ENCODE results near the gene GRID2IP.

DNA sequence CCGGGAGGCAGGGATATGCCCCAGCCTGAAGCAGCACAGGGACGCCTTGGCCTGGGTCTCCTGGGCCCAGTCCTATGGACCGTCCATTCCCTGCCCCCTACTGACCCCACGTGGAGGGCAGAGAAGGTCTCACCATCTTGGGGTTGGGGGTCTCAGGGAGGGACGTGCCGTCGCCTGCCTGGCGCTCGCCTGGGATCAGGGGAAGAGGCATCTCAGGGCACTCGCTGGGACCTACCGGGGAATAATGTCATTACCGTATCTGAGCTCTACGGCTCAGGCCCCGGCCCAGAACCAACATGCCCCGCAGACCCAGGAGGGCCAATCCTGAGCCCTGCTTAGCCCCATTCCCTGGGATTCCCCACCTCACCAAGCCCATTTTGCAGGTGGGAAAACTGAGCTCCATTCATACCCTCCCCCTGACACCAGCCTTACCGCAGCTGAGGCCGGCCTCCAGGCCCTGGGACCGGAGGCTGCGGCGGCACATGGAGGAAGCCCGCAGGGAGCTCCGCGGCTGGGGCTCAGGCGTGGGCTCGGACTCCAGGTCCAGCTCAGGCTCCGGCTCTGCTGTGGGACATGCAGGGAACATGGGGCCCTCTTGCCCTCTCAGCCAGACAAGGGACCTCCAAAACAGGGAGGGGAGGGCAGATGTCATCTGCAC lies 40.7 kb downstream of the GRID2IP start:
- TF ChIP-seq, protein P1, sequence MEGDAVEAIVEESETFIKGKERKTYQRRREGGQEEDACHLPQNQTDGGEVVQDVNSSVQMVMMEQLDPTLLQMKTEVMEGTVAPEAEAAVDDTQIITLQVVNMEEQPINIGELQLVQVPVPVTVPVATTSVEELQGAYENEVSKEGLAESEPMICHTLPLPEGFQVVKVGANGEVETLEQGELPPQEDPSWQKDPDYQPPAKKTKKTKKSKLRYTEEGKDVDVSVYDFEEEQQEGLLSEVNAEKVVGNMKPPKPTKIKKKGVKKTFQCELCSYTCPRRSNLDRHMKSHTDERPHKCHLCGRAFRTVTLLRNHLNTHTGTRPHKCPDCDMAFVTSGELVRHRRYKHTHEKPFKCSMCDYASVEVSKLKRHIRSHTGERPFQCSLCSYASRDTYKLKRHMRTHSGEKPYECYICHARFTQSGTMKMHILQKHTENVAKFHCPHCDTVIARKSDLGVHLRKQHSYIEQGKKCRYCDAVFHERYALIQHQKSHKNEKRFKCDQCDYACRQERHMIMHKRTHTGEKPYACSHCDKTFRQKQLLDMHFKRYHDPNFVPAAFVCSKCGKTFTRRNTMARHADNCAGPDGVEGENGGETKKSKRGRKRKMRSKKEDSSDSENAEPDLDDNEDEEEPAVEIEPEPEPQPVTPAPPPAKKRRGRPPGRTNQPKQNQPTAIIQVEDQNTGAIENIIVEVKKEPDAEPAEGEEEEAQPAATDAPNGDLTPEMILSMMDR (IDR thresholded peaks at IDR 0.05; ENCODE audit: low read depth, low read length), result no peak
- TF ChIP-seq POLR2A (IDR thresholded peaks at IDR 0.05; ENCODE audit: extremely low read depth, insufficient read length), result no peak
- TF ChIP-seq, protein P2, sequence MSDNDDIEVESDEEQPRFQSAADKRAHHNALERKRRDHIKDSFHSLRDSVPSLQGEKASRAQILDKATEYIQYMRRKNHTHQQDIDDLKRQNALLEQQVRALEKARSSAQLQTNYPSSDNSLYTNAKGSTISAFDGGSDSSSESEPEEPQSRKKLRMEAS (IDR thresholded peaks at IDR 0.05; ENCODE audit: low read depth, low read length), result no peak
